Epithelial cell of proximal tubule (primary cell): Measurements from ENCODE around the gene RPTOR. TPM values are rescaled to one million over a fixed set of nuclear protein-coding genes. Genes with fewer than 3 reads are reported as not detected.
"Not testable (repeated sequence)": the region's sequence is repeated elsewhere in the genome, so short reads cannot be mapped to it uniquely, and the experiment has no call there.

Experiments used
- DNase-seq: peaks from one replicate; pipeline ENCODE4 v3.0.0-alpha.2; 2011; ENCODE audit warnings: low read depth
- H3K4me3 ChIP-seq: 2 replicates; pipeline ENCODE4 v1.5.1; 2011; ENCODE audit warnings: low read depth, mild to moderate bottlenecking, low read length
- total RNA-seq: library from RNA; depleted of rRNA; stranded (reverse); fragments of >200 nt; gene quantifications from 2 replicates; pipeline ENCODE4 v1.2.3, GENCODE V29; 2015
- TF ChIP-seq, protein P1 (sequence below): conservative IDR thresholded peaks from 2 replicates; pipeline ENCODE4 v1.5.1; 2012; ENCODE audit warnings: low read depth, mild to moderate bottlenecking, low read length

Gene RPTOR
- total RNA-seq, 1 donor from 2014 or later = 24.4 TPM

DNA sequence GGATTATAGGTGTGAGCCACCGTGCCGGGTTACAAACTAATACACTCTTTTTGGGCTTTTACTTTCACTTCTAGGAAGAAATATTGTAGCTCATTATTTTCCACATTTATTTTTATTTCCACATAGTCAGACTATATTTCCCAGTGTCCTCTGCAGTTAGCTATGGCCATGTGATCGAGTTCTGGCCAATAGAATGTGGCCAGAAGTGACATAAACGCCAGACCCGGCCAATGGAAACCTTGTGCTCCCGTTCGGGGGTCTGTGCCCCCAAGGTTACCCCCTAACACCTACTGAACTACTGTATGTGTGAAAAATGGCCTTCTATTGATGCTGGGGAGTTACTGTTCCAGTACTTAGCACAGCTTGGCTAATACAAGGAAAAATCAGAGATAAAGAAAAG lies 13.2 kb upstream of the RPTOR start:
- H3K4me3 ChIP-seq = no peak overlapping the region
- no peak for DNase-seq
- TF ChIP-seq, protein P1, sequence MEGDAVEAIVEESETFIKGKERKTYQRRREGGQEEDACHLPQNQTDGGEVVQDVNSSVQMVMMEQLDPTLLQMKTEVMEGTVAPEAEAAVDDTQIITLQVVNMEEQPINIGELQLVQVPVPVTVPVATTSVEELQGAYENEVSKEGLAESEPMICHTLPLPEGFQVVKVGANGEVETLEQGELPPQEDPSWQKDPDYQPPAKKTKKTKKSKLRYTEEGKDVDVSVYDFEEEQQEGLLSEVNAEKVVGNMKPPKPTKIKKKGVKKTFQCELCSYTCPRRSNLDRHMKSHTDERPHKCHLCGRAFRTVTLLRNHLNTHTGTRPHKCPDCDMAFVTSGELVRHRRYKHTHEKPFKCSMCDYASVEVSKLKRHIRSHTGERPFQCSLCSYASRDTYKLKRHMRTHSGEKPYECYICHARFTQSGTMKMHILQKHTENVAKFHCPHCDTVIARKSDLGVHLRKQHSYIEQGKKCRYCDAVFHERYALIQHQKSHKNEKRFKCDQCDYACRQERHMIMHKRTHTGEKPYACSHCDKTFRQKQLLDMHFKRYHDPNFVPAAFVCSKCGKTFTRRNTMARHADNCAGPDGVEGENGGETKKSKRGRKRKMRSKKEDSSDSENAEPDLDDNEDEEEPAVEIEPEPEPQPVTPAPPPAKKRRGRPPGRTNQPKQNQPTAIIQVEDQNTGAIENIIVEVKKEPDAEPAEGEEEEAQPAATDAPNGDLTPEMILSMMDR = no peak

DNA sequence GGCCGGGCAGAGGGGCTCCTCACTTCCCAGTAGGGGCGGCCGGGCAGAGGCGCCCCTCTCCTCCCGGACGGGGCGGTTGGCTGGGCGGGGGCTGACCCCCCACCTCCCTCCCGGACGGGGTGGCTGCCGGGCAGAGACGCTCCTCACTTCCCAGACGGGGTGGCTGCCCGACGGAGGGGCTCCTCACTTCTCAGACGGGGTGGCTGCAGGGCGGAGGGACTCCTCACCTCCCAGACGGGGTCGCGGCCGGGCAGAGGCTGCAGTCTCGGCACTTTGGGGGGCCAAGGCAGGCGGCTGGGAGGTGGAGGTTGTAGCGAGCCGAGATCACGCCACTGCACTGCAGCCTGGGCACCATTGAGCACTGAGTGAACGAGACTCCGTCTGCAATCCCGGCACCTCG lies 7.3 kb upstream of the RPTOR start:
- not testable (repeated sequence) for H3K4me3 ChIP-seq, DNase-seq

DNA sequence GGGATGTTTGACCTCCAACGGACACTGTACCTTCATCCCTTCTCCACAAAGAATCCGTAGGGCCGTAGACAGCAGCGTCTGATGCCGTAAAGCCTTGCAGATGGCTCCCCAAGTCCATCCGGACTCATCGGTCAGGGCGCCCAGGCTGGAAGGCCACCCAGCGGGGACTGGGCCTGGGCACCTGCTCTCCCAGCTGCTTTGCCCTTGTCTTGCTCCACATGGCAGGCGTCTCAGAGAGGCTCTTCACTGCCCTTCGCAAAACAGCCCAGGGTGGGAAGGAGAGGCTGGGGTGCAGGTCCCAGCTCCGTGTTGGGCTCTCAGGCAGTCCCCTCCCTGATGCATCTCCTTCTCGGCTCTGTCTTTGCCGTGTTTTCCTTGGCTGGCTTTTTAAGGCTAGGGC lies 6.2 kb upstream of the RPTOR start:
- no peak overlapping the region for H3K4me3 ChIP-seq
- TF ChIP-seq, protein P1 = no peak
- no peak for DNase-seq

DNA sequence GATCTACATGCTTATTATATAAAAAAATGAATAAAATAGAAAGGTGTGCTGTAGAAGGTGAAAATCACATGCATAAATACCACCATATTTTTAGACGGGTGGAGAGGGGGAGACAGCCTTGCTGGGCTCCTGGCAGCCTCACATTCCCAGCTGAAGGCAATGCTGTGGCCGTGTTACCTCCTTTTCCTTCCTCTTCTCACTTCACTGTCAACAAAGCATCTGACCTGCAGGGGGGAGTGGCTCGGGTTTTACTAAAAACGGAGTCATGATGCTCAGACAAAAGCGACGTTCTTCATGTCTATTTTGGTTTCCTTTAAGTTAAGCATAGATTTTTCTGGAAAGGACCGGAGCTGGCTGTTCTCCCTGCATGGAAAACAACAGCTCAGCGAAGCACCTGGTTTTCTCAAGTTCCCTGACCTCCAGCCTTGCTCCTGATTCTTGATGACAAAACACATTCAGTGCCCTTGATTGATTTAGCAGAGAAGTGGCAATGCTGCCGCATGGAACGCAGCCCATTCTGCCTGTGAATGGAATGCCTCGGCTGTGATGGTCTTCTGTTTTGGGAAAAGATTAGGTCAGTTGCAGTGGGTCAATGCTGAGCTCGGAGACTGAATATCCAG lies 5.5 kb upstream of the RPTOR start:
- TF ChIP-seq, protein P1 = peak; percentile 11
- no peak for DNase-seq
- no peak overlapping the region for H3K4me3 ChIP-seq

DNA sequence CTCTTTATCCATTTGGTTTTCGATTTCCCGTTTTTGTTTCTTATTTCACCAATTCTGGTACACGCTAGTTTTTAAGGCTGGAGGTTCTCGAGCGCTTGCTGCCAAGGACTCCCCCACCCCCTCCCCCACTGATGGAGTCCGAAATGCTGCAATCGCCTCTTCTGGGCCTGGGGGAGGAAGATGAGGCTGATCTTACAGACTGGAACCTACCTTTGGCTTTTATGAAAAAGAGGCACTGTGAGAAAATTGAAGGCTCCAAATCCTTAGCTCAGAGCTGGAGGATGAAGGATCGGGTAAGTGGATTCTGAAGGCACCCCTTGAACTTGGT lies 825 bp downstream of the RPTOR start:
- H3K4me3 ChIP-seq = peak overlapping the region; percentile 92
- DNase-seq = no peak
- TF ChIP-seq, protein P1 = no peak

DNA sequence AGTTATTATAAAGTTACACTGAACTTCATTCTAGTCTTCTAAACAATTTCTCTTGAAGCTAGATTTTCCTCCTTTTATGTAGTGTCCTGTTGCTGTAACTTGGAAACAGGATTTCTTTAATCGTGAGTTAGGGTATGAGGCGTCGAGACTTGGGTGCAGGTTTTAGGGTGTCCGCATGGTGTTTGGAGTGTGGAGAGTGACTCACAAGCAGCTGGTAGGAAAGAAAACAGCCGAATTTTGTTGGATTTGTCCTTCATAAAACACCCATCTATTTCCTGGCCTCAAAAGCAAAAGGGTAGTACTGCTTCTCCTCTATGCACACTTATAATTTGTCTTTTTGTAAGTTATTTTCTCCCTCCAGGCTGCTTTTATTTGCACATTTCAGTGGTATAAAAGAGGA lies 1.6 kb downstream of the RPTOR start:
- TF ChIP-seq, protein P1 = no peak
- DNase-seq = no peak
- H3K4me3 ChIP-seq = peak overlapping the region; percentile 92

DNA sequence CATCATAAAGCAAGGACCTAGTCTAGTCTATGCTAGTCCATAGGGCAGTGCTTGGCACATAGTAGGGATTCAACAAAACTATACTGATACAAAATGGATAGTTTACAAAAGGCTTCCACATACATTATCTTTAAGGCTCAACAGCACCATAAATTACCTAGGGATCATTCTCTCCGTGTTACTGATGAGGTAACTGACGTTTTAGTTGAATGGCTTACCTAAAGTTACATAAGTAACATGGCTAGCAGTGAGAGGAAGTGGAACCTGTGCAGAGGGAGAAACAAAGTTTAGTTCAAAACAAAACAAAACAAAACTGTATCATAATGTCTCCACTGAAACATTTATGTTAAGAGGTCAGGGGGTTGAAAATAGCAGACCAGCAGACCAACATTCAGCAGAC lies 7.9 kb downstream of the RPTOR start:
- H3K4me3 ChIP-seq = no peak overlapping the region
- DNase-seq = no peak
- TF ChIP-seq, protein P1 = no peak

DNA sequence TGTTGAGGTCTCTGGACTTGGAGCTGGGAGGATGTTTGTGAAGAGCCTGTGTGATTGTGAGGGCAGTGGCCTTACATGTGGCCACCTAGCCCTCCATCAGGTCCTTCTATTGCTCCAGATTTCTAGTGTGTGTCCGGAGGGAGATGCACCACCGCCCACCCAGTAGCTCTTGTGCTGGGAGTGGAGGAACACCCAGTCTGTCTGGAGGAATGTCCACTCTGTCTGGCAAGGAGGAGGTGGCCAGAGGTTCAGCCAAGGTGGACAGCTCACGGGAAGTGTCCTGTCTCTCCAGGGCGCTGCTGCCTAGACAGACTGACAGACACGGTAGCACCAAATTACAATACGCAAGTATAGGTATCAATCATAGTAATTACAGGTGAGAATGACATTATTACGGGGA lies 10.6 kb downstream of the RPTOR start:
- no peak overlapping the region for H3K4me3 ChIP-seq
- DNase-seq = no peak
- TF ChIP-seq, protein P1 = no peak
